GM19324 (cell line): ENCODE measurements around the gene JARID2.
"Not testable (repeated sequence)": the region's sequence is repeated elsewhere in the genome, so short reads cannot be mapped to it uniquely, and the experiment has no call there.

ENCODE experiments used
- ATAC-seq: cut with Tn5 transposase; IDR thresholded peaks from one replicate; pipeline ENCODE4 v1.9.1; 2021; ENCODE audit warnings: mild to moderate bottlenecking, moderate library complexity; ENCODE audit not compliant: unreplicated experiment, low FRiP score

The JARID2 gene

GRCh38 chr6:15408758-15409157 lies 162.9 kb downstream of the JARID2 start:
- ATAC-seq = no peak

- ATAC-seq = no peak
These were observed 163.6 kb downstream of the JARID2 start for GRCh38 chr6:15409301-15410125.

GRCh38 chr6:15410126-15410391 lies 164.2 kb downstream of the JARID2 start:
- ATAC-seq = no peak

- ATAC-seq = no peak
These were observed 164.9 kb downstream of the JARID2 start for GRCh38 chr6:15410752-15411151.

- ATAC-seq = no peak
These were observed 165.9 kb downstream of the JARID2 start for GRCh38 chr6:15411766-15412165.

GRCh38 chr6:15412767-15413166 lies 166.9 kb downstream of the JARID2 start:
- ATAC-seq = no peak

- ATAC-seq = no peak
These were observed 167.8 kb downstream of the JARID2 start for GRCh38 chr6:15413466-15414234.

GRCh38 chr6:15414235-15414612 lies 168.4 kb downstream of the JARID2 start:
- no peak for ATAC-seq

GRCh38 chr6:15415622-15416021 lies 169.8 kb downstream of the JARID2 start:
- ATAC-seq = not testable (repeated sequence)

GRCh38 chr6:15416932-15417509 lies 171.2 kb downstream of the JARID2 start:
- no peak for ATAC-seq

GRCh38 chr6:15417811-15418210 lies 171.9 kb downstream of the JARID2 start:
- no peak for ATAC-seq

GRCh38 chr6:15419493-15419892 lies 173.6 kb downstream of the JARID2 start:
- ATAC-seq = no peak

- ATAC-seq = no peak
These were observed 175.1 kb downstream of the JARID2 start for GRCh38 chr6:15420959-15421438.

GRCh38 chr6:15421945-15422733 lies 176.3 kb downstream of the JARID2 start:
- no peak for ATAC-seq

GRCh38 chr6:15423286-15423993 lies 177.6 kb downstream of the JARID2 start:
- no peak for ATAC-seq

- no peak for ATAC-seq
These were observed 180.1 kb downstream of the JARID2 start for GRCh38 chr6:15425947-15426346.

GRCh38 chr6:15426395-15426794 lies 180.5 kb downstream of the JARID2 start:
- ATAC-seq = no peak

- no peak for ATAC-seq
These were observed 181.0 kb downstream of the JARID2 start for GRCh38 chr6:15426901-15427300.

- ATAC-seq = no peak
These were observed 181.6 kb downstream of the JARID2 start for GRCh38 chr6:15427331-15428070.
